ENCODE results near the gene PRKCH. TPM values are rescaled to one million over a fixed set of nuclear protein-coding genes. Genes with fewer than 3 reads are reported as not detected.

Gene PRKCH
- total and polyA plus RNA-seq, 2 experiments from 2014 or later: 7.1 to 11.2 TPM

DNA sequence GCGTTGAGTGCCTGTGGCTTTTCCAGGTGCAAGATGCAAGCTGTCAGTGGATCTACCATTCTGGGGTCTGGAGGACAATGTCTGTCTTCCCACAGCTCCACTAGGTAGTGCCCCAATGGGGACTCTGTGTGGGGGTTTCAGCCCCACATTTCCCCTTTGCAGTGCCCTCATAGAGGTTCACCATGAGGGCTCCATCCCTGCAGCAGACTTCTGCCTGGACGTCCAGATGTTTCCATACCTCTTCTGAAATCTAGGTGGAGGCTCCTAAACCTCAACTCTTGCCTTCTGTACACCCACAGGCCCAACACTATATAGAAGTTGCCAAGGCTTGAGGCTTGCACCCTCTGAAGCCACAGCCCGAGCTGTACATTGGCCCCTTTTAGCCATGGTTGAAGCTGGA lies 52.9 kb downstream of the PRKCH start:
- no peaks in the 10 kb centered on the region for H3K4me1 ChIP-seq (ENCODE audit: insufficient read depth)
- H3K9me3 ChIP-seq (ENCODE audit: low read depth): no peaks in the 10 kb centered on the region
- no peak overlapping the region for H3K4me3 ChIP-seq
- no peak overlapping the region for H3K4me2 ChIP-seq
- no peaks in the 10 kb centered on the region for H3K27me3 ChIP-seq
- no peaks in the 10 kb centered on the region for H3K36me3 ChIP-seq (replicated peaks; ENCODE audit: insufficient read depth, low read depth)
- H3K79me2 ChIP-seq: no peaks in the 10 kb centered on the region
- WGBS (ENCODE audit: low lambda C conversion rate, missing lambda C conversion rate): 100% methylated on average over 3 of the region's 3 CpGs
- no peaks in the 10 kb centered on the region for H4K20me1 ChIP-seq (ENCODE audit: insufficient read depth, poor library complexity, severe bottlenecking)
- H2AFZ ChIP-seq: no peak overlapping the region
- no peaks in the 10 kb centered on the region for H3K9me2 ChIP-seq (replicated peaks; ENCODE audit: insufficient read depth)
- DNase-seq (ENCODE audit: low spot score): no peak
- no peak overlapping the region for H3K27ac ChIP-seq
- no peak for TF ChIP-seq EZH2phosphoT487 (IDR thresholded peaks at IDR 0.05; ENCODE audit: low read depth, severe bottlenecking, unreplicated experiment)
- TF ChIP-seq, protein P1, sequence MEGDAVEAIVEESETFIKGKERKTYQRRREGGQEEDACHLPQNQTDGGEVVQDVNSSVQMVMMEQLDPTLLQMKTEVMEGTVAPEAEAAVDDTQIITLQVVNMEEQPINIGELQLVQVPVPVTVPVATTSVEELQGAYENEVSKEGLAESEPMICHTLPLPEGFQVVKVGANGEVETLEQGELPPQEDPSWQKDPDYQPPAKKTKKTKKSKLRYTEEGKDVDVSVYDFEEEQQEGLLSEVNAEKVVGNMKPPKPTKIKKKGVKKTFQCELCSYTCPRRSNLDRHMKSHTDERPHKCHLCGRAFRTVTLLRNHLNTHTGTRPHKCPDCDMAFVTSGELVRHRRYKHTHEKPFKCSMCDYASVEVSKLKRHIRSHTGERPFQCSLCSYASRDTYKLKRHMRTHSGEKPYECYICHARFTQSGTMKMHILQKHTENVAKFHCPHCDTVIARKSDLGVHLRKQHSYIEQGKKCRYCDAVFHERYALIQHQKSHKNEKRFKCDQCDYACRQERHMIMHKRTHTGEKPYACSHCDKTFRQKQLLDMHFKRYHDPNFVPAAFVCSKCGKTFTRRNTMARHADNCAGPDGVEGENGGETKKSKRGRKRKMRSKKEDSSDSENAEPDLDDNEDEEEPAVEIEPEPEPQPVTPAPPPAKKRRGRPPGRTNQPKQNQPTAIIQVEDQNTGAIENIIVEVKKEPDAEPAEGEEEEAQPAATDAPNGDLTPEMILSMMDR (IDR thresholded peaks at IDR 0.05; ENCODE audit: poor library complexity): no peak
- no peak for TF ChIP-seq EZH2 (IDR thresholded peaks at IDR 0.05; ENCODE audit: borderline replicate concordance)

DNA sequence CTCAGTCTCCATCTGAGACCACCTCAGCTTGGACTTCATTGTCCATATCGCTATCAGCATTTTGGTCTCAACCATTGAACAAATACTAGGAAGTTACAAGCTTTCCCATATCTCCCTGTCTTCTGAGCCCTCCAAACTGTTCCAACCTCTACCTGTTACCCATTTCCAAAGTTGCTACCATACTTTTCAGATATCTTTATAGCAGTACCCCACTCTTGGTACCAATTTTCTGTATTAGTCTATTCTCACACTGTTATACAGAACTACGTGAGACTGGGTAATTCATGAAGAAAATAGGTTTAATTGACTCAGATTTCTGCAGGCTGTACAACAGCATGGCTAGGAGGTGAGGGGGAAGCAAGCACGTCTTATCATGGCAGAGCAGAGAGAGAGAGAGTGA lies 53.8 kb downstream of the PRKCH start:
- Histone ChIP-seq H3K27ac (no peak overlapping the region), H3K9me2 (replicated peaks; ENCODE audit: insufficient read depth) (no peaks in the 10 kb centered on the region), H3K4me3 (no peak overlapping the region), H2AFZ (no peak overlapping the region), H3K36me3 (replicated peaks; ENCODE audit: insufficient read depth, low read depth) (no peaks in the 10 kb centered on the region), H3K4me2 (no peak overlapping the region), H3K27me3 (no peaks in the 10 kb centered on the region), H4K20me1 (ENCODE audit: insufficient read depth, poor library complexity, severe bottlenecking) (no peaks in the 10 kb centered on the region), H3K4me1 (ENCODE audit: insufficient read depth) (no peaks in the 10 kb centered on the region), H3K9me3 (ENCODE audit: low read depth) (no peaks in the 10 kb centered on the region), H3K79me2 (no peaks in the 10 kb centered on the region)
- no peak for DNase-seq (ENCODE audit: low spot score)
- no peak for TF ChIP-seq EZH2phosphoT487 (IDR thresholded peaks at IDR 0.05; ENCODE audit: low read depth, severe bottlenecking, unreplicated experiment)
- TF ChIP-seq, protein P1 (IDR thresholded peaks at IDR 0.05; ENCODE audit: poor library complexity): no peak
- TF ChIP-seq EZH2 (IDR thresholded peaks at IDR 0.05; ENCODE audit: borderline replicate concordance): no peak
- 90% methylated on average over 3 of the region's 3 CpGs for WGBS (ENCODE audit: low lambda C conversion rate, missing lambda C conversion rate)

DNA sequence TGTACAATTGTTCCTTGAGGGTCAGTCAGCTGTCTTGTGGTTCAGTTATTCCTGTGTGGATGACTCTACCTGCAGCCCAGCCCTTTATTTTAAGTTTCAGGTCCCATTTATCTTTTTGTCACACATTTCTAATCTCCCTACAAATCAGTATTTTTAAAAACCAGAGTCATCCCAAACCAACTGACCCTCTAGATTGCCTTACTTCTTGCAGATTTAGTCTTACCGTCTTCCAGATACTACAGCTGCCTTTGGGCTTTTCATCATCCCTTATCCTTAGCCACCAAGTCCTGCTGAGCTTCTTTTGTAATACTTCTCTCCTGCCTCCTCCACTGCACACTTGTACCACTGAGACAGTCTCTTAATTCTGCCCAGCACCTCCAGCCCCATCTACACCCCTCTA lies 54.9 kb downstream of the PRKCH start:
- Histone ChIP-seq H3K27me3 (no peaks in the 10 kb centered on the region), H3K9me2 (replicated peaks; ENCODE audit: insufficient read depth) (no peaks in the 10 kb centered on the region), H3K9me3 (ENCODE audit: low read depth) (no peaks in the 10 kb centered on the region), H2AFZ (no peak overlapping the region), H3K4me2 (no peak overlapping the region), H4K20me1 (ENCODE audit: insufficient read depth, poor library complexity, severe bottlenecking) (no peaks in the 10 kb centered on the region), H3K36me3 (replicated peaks; ENCODE audit: insufficient read depth, low read depth) (no peaks in the 10 kb centered on the region), H3K4me1 (ENCODE audit: insufficient read depth) (no peaks in the 10 kb centered on the region), H3K4me3 (no peak overlapping the region), H3K79me2 (no peaks in the 10 kb centered on the region), H3K27ac (no peak overlapping the region)
- TF ChIP-seq, protein P1 (IDR thresholded peaks at IDR 0.05; ENCODE audit: poor library complexity): no peak
- TF ChIP-seq EZH2phosphoT487 (IDR thresholded peaks at IDR 0.05; ENCODE audit: low read depth, severe bottlenecking, unreplicated experiment) (no peak), EZH2 (IDR thresholded peaks at IDR 0.05; ENCODE audit: borderline replicate concordance) (no peak)
- DNase-seq (ENCODE audit: low spot score): no peak
- 90% methylated on average over 1 of the region's 1 CpG for WGBS (ENCODE audit: low lambda C conversion rate, missing lambda C conversion rate)

DNA sequence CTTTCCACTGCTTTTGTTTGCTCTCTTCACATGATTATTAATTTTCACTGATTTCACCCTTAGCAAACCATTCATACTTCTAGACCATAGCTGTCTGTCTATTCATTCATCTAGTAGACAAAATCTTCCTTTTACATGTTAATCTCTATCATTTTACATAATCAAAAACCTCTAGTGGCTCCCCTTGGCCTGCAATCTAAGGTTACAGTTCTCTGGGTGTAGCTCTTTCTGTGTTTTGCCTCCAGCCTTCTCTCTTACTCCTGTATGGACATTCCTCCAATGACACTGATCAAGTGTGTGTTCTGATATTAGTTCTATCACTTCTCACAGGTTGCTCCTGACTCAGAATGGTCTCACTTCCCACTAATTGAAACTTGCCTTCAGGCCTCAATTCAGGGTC lies 56.4 kb downstream of the PRKCH start:
- H3K9me2 ChIP-seq (replicated peaks; ENCODE audit: insufficient read depth): no peaks in the 10 kb centered on the region
- H3K4me1 ChIP-seq (ENCODE audit: insufficient read depth): no peaks in the 10 kb centered on the region
- H3K4me2 ChIP-seq: no peak overlapping the region
- no peaks in the 10 kb centered on the region for H3K79me2 ChIP-seq
- no peaks in the 10 kb centered on the region for H4K20me1 ChIP-seq (ENCODE audit: insufficient read depth, poor library complexity, severe bottlenecking)
- DNase-seq (ENCODE audit: low spot score): no peak
- no peak overlapping the region for H3K4me3 ChIP-seq
- H3K27me3 ChIP-seq: no peaks in the 10 kb centered on the region
- no peaks in the 10 kb centered on the region for H3K9me3 ChIP-seq (ENCODE audit: low read depth)
- no peak overlapping the region for H3K27ac ChIP-seq
- no peak for TF ChIP-seq EZH2 (IDR thresholded peaks at IDR 0.05; ENCODE audit: borderline replicate concordance)
- TF ChIP-seq EZH2phosphoT487 (IDR thresholded peaks at IDR 0.05; ENCODE audit: low read depth, severe bottlenecking, unreplicated experiment): no peak
- TF ChIP-seq, protein P1 (IDR thresholded peaks at IDR 0.05; ENCODE audit: poor library complexity): no peak
- H3K36me3 ChIP-seq (replicated peaks; ENCODE audit: insufficient read depth, low read depth): no peaks in the 10 kb centered on the region
- H2AFZ ChIP-seq: no peak overlapping the region

All from hepatocyte (in vitro differentiated cells).